ENCODE measurements around the gene FKBP1A.

The FKBP1A gene

DNA sequence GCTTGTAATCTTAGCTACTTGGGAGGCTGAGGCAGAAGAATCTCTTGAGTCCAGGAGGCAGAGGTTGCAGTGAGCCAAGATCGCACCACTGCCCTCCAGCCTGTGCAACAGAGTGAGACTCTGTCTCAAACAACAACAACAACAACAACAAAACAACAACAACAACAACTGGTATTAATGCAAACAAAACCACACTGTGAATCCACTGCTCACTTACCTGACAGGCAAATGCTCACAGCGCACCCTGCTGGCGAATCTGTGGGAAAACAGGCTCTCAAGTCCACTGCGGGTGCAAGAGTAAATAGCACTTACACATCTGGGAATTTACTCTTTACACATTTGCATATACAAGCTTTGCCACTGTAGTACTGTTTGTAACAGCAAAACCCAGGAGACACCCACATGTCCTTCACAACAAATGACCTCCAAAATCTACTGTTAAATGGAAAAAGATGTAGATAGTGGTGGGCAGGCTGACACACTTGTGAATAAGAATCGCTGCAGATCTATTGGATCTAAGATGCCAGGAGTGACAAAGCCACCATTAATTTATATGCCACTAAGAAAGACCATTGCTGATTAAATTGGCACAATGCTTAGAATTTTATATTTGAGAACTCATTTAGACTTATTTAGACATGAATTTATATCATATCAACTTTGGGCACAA lies 44.5 kb upstream of the FKBP1A start:
- ATAC-seq = peak; percentile 85
- no peak for TF ChIP-seq ZNF565 (CRISPR knock-in tag; conservative IDR thresholded peaks at IDR 0.05; ENCODE audit: low read depth)
- TF ChIP-seq, protein P1, sequence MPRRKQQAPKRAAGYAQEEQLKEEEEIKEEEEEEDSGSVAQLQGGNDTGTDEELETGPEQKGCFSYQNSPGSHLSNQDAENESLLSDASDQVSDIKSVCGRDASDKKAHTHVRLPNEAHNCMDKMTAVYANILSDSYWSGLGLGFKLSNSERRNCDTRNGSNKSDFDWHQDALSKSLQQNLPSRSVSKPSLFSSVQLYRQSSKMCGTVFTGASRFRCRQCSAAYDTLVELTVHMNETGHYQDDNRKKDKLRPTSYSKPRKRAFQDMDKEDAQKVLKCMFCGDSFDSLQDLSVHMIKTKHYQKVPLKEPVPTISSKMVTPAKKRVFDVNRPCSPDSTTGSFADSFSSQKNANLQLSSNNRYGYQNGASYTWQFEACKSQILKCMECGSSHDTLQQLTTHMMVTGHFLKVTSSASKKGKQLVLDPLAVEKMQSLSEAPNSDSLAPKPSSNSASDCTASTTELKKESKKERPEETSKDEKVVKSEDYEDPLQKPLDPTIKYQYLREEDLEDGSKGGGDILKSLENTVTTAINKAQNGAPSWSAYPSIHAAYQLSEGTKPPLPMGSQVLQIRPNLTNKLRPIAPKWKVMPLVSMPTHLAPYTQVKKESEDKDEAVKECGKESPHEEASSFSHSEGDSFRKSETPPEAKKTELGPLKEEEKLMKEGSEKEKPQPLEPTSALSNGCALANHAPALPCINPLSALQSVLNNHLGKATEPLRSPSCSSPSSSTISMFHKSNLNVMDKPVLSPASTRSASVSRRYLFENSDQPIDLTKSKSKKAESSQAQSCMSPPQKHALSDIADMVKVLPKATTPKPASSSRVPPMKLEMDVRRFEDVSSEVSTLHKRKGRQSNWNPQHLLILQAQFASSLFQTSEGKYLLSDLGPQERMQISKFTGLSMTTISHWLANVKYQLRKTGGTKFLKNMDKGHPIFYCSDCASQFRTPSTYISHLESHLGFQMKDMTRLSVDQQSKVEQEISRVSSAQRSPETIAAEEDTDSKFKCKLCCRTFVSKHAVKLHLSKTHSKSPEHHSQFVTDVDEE (CRISPR knock-in tag; IDR thresholded peaks at IDR 0.05) = no peak
- TF ChIP-seq, protein P2, sequence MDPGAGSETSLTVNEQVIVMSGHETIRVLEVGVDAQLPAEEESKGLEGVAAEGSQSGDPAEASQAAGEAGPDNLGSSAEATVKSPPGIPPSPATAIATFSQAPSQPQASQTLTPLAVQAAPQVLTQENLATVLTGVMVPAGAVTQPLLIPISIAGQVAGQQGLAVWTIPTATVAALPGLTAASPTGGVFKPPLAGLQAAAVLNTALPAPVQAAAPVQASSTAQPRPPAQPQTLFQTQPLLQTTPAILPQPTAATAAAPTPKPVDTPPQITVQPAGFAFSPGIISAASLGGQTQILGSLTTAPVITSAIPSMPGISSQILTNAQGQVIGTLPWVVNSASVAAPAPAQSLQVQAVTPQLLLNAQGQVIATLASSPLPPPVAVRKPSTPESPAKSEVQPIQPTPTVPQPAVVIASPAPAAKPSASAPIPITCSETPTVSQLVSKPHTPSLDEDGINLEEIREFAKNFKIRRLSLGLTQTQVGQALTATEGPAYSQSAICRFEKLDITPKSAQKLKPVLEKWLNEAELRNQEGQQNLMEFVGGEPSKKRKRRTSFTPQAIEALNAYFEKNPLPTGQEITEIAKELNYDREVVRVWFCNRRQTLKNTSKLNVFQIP (CRISPR knock-in tag; IDR thresholded peaks at IDR 0.05; ENCODE audit: borderline replicate concordance, low read depth) = no peak

DNA sequence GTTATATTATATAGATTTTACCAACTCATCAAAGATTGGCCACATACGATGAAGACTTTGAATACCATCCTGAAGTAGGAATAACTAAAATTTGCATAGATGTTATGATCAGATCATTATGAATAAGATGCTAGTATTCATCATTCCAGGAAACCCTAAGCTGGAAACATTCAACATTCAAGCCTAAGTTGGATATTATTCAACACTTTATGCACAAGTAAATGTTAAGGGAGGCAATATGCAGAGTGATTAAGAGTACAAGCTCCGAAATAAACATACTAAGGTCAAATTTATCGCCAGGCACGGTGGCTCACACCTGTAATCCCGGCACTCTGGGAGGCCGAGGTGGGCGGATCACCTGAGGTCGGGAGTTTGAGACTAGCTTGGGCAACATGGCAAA lies 43.4 kb upstream of the FKBP1A start:
- no peak for ATAC-seq
- TF ChIP-seq SNAI2 (CRISPR knock-in tag; IDR thresholded peaks at IDR 0.05) (no peak), ZNF8 (CRISPR knock-in tag; IDR thresholded peaks at IDR 0.05) (no peak), ISL1 (CRISPR knock-in tag; IDR thresholded peaks at IDR 0.05) (no peak), ARNTL (CRISPR knock-in tag; IDR thresholded peaks at IDR 0.05; ENCODE audit: borderline replicate concordance, low read depth) (no peak), PPARA (CRISPR knock-in tag; IDR thresholded peaks at IDR 0.05; ENCODE audit: borderline replicate concordance) (no peak), BACH2 (CRISPR knock-in tag; IDR thresholded peaks at IDR 0.05; ENCODE audit: borderline replicate concordance) (no peak)
- TF ChIP-seq, protein P3, sequence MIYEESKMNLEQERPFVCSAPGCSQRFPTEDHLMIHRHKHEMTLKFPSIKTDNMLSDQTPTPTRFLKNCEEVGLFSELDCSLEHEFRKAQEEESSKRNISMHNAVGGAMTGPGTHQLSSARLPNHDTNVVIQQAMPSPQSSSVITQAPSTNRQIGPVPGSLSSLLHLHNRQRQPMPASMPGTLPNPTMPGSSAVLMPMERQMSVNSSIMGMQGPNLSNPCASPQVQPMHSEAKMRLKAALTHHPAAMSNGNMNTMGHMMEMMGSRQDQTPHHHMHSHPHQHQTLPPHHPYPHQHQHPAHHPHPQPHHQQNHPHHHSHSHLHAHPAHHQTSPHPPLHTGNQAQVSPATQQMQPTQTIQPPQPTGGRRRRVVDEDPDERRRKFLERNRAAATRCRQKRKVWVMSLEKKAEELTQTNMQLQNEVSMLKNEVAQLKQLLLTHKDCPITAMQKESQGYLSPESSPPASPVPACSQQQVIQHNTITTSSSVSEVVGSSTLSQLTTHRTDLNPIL (CRISPR knock-in tag; IDR thresholded peaks at IDR 0.05; ENCODE audit: low read depth) = no peak

DNA sequence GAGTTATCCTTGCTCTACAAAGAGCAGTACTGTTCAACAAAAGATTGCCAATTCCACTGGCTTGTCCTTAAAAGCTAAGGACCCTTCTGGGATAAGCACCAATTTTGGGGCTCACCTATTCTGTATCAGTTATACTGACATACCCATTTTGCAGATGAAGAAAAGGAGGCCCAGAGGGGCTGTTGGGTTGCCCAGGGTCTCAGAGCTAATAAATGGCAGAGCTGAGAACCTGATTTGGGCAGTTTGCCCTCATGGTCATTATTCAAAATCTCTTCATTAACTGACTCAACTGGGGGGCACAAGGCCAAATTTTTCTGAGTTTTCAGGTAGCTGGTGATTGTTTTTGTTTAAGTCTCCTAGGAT lies 42.5 kb upstream of the FKBP1A start:
- TF ChIP-seq, protein P3 (CRISPR knock-in tag; IDR thresholded peaks at IDR 0.05; ENCODE audit: low read depth) = no peak
- TF ChIP-seq ARNTL (CRISPR knock-in tag; IDR thresholded peaks at IDR 0.05; ENCODE audit: borderline replicate concordance, low read depth) (no peak), TOX (CRISPR knock-in tag; IDR thresholded peaks at IDR 0.05; ENCODE audit: borderline replicate concordance) (no peak)

DNA sequence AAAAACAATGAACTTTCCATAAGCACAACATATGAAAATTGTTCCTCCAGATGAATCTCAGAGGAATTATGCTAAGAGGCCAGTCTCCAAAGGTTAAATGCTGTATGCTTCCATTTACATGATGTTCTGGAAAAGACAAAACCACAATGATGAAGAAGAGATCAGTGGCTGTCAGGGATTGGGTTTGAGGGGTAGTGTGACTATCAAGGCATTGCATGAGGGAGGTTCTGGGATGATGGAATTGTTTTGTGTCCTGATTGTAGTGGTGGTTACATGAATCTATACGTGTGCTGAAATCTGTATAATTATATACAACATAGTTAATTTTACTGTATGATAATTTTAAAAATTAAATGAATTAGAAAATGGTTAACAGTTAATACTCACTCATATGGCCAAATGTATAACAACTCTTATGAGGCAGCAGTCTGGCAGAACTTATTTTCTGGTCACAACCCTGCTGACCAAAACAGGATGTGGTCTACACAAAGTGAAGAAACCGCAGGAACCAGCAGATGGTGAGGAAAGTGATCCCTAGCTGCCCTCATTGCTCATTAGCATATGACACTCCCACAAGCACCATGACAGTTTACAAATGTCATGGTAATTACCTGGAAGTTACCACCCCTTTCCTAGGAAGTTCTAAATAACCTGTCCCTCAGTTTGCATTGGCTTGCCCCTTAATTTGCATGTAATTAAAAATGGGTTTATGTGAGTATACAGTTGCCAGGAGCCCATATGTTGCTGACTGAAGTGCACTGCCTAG lies 41.9 kb upstream of the FKBP1A start:
- peak; percentile 58 for ATAC-seq
- no peak for TF ChIP-seq TOX (CRISPR knock-in tag; IDR thresholded peaks at IDR 0.05; ENCODE audit: borderline replicate concordance)
- TF ChIP-seq, protein P2 (CRISPR knock-in tag; IDR thresholded peaks at IDR 0.05; ENCODE audit: borderline replicate concordance, low read depth) = no peak
- no peak for TF ChIP-seq GLIS3 (CRISPR knock-in tag; IDR thresholded peaks at IDR 0.05)
- no peak for TF ChIP-seq ZNF8 (CRISPR knock-in tag; IDR thresholded peaks at IDR 0.05)
- TF ChIP-seq ISL1 (CRISPR knock-in tag; IDR thresholded peaks at IDR 0.05) = no peak
- no peak for TF ChIP-seq BACH2 (CRISPR knock-in tag; IDR thresholded peaks at IDR 0.05; ENCODE audit: borderline replicate concordance)
- no peak for TF ChIP-seq ZC3H10 (CRISPR knock-in tag; IDR thresholded peaks at IDR 0.05)
- no peak for TF ChIP-seq CSDC2 (CRISPR knock-in tag; IDR thresholded peaks at IDR 0.05)
- no peak for TF ChIP-seq OSR1 (CRISPR knock-in tag; IDR thresholded peaks at IDR 0.05)
- TF ChIP-seq, protein P4, sequence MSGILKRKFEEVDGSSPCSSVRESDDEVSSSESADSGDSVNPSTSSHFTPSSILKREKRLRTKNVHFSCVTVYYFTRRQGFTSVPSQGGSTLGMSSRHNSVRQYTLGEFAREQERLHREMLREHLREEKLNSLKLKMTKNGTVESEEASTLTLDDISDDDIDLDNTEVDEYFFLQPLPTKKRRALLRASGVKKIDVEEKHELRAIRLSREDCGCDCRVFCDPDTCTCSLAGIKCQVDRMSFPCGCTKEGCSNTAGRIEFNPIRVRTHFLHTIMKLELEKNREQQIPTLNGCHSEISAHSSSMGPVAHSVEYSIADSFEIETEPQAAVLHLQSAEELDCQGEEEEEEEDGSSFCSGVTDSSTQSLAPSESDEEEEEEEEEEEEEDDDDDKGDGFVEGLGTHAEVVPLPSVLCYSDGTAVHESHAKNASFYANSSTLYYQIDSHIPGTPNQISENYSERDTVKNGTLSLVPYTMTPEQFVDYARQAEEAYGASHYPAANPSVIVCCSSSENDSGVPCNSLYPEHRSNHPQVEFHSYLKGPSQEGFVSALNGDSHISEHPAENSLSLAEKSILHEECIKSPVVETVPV (CRISPR knock-in tag; IDR thresholded peaks at IDR 0.05) = no peak
- no peak for TF ChIP-seq PPARA (CRISPR knock-in tag; IDR thresholded peaks at IDR 0.05; ENCODE audit: borderline replicate concordance)
- no peak for TF ChIP-seq ZFP3 (CRISPR knock-in tag; IDR thresholded peaks at IDR 0.05)
- TF ChIP-seq ARNTL (CRISPR knock-in tag; IDR thresholded peaks at IDR 0.05; ENCODE audit: borderline replicate concordance, low read depth) = no peak
- TF ChIP-seq, protein P5, sequence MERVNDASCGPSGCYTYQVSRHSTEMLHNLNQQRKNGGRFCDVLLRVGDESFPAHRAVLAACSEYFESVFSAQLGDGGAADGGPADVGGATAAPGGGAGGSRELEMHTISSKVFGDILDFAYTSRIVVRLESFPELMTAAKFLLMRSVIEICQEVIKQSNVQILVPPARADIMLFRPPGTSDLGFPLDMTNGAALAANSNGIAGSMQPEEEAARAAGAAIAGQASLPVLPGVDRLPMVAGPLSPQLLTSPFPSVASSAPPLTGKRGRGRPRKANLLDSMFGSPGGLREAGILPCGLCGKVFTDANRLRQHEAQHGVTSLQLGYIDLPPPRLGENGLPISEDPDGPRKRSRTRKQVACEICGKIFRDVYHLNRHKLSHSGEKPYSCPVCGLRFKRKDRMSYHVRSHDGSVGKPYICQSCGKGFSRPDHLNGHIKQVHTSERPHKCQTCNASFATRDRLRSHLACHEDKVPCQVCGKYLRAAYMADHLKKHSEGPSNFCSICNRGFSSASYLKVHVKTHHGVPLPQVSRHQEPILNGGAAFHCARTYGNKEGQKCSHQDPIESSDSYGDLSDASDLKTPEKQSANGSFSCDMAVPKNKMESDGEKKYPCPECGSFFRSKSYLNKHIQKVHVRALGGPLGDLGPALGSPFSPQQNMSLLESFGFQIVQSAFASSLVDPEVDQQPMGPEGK (CRISPR knock-in tag; IDR thresholded peaks at IDR 0.05; ENCODE audit: borderline replicate concordance) = no peak
- TF ChIP-seq ZFP30 (CRISPR knock-in tag; IDR thresholded peaks at IDR 0.05) = no peak

More for the DNA sequence above, 42.5 kb upstream of the FKBP1A start:
- no peak for ATAC-seq
